ENCODE data around the gene PLEK.
A peak's percentile ranks its signal among the peaks of the same experiment; 100 is the strongest.

PLEK gene

GRCh38 chr2:68428126-68428525 lies 63.0 kb downstream of the PLEK start:
- no peak overlapping the region; the same call in 1 of the 2 replicates for H3K9ac ChIP-seq
- peak overlapping the region; percentile 81; the same call in 1 of the 2 replicates for H2AFZ ChIP-seq (ENCODE audit: low read depth)
- H3K27ac ChIP-seq, result peak overlapping the region; percentile 93

GRCh38 chr2:68428746-68429145 lies 63.7 kb downstream of the PLEK start:
- Histone ChIP-seq H3K79me2 (ENCODE audit: insufficient read depth, low read depth) (no peaks in the 10 kb centered on the region), H3K27ac (peak overlapping the region; percentile 93; the same call in 1 of the 2 replicates), H3K9ac (no peak overlapping the region), H3K27me3 (ENCODE audit: insufficient read depth, low read depth) (no peaks in the 10 kb centered on the region), H2AFZ (ENCODE audit: low read depth) (no peak overlapping the region), H3K4me2 (peak overlapping the region; percentile 92; the same call in 1 of the 2 replicates), H4K20me1 (ENCODE audit: insufficient read depth) (no peaks in the 10 kb centered on the region), H3K36me3 (ENCODE audit: insufficient read depth) (no peaks in the 10 kb centered on the region), H3K4me3 (IDR thresholded peaks at IDR 0.05; ENCODE audit: insufficient read depth, low read depth, low read length) (no peak overlapping the region), H3K4me1 (ENCODE audit: low read depth, poor library complexity, severe bottlenecking) (peaks cover 65% of the 10 kb centered on the region)
- TF ChIP-seq CTCF (conservative IDR thresholded peaks at IDR 0.05; ENCODE audit: low read depth, low read length), result no peak

More at GRCh38 chr2:68428126-68428525, 63.0 kb downstream of the PLEK start:
- Histone ChIP-seq H3K4me1 (ENCODE audit: low read depth, poor library complexity, severe bottlenecking) (peaks cover 71% of the 10 kb centered on the region), H3K4me3 (IDR thresholded peaks at IDR 0.05; ENCODE audit: insufficient read depth, low read depth, low read length) (no peak overlapping the region), H3K4me2 (peak overlapping the region; percentile 92), H3K27me3 (ENCODE audit: insufficient read depth, low read depth) (no peaks in the 10 kb centered on the region), H4K20me1 (ENCODE audit: insufficient read depth) (no peaks in the 10 kb centered on the region), H3K36me3 (ENCODE audit: insufficient read depth) (no peaks in the 10 kb centered on the region), H3K79me2 (ENCODE audit: insufficient read depth, low read depth) (no peaks in the 10 kb centered on the region)
- TF ChIP-seq CTCF (conservative IDR thresholded peaks at IDR 0.05; ENCODE audit: low read depth, low read length), result no peak

GRCh38 chr2:68429311-68429826 lies 64.3 kb downstream of the PLEK start:
- peak overlapping the region; percentile 92; the same call in 1 of the 2 replicates for H3K4me2 ChIP-seq
- H3K79me2 ChIP-seq (ENCODE audit: insufficient read depth, low read depth), result no peaks in the 10 kb centered on the region
- H3K27ac ChIP-seq, result no peak overlapping the region
- TF ChIP-seq CTCF (conservative IDR thresholded peaks at IDR 0.05; ENCODE audit: low read depth, low read length), result no peak
- no peak overlapping the region for H3K9ac ChIP-seq
- no peak overlapping the region for H3K4me3 ChIP-seq (IDR thresholded peaks at IDR 0.05; ENCODE audit: insufficient read depth, low read depth, low read length)
- no peaks in the 10 kb centered on the region for H3K27me3 ChIP-seq (ENCODE audit: insufficient read depth, low read depth)
- H4K20me1 ChIP-seq (ENCODE audit: insufficient read depth), result no peaks in the 10 kb centered on the region
- H3K4me1 ChIP-seq (ENCODE audit: low read depth, poor library complexity, severe bottlenecking), result peaks cover 63% of the 10 kb centered on the region
- H2AFZ ChIP-seq (ENCODE audit: low read depth), result no peak overlapping the region
- H3K36me3 ChIP-seq (ENCODE audit: insufficient read depth), result no peaks in the 10 kb centered on the region

- no peaks in the 10 kb centered on the region for H4K20me1 ChIP-seq (ENCODE audit: insufficient read depth)
- peaks cover 62% of the 10 kb centered on the region for H3K4me1 ChIP-seq (ENCODE audit: low read depth, poor library complexity, severe bottlenecking)
- H3K79me2 ChIP-seq (ENCODE audit: insufficient read depth, low read depth), result no peaks in the 10 kb centered on the region
- no peak overlapping the region for H2AFZ ChIP-seq (ENCODE audit: low read depth)
- no peak overlapping the region for H3K4me2 ChIP-seq
- no peak for TF ChIP-seq CTCF (conservative IDR thresholded peaks at IDR 0.05; ENCODE audit: low read depth, low read length)
- no peak overlapping the region for H3K4me3 ChIP-seq (IDR thresholded peaks at IDR 0.05; ENCODE audit: insufficient read depth, low read depth, low read length)
- no peaks in the 10 kb centered on the region for H3K27me3 ChIP-seq (ENCODE audit: insufficient read depth, low read depth)
- no peaks in the 10 kb centered on the region for H3K36me3 ChIP-seq (ENCODE audit: insufficient read depth)
- H3K9ac ChIP-seq, result no peak overlapping the region
- H3K27ac ChIP-seq, result no peak overlapping the region
Observed at GRCh38 chr2:68431316-68431972, 66.4 kb downstream of the PLEK start.

All from KMS-11 (cell line).